Measurements from ENCODE around the gene TALDO1.

The TALDO1 gene

DNA sequence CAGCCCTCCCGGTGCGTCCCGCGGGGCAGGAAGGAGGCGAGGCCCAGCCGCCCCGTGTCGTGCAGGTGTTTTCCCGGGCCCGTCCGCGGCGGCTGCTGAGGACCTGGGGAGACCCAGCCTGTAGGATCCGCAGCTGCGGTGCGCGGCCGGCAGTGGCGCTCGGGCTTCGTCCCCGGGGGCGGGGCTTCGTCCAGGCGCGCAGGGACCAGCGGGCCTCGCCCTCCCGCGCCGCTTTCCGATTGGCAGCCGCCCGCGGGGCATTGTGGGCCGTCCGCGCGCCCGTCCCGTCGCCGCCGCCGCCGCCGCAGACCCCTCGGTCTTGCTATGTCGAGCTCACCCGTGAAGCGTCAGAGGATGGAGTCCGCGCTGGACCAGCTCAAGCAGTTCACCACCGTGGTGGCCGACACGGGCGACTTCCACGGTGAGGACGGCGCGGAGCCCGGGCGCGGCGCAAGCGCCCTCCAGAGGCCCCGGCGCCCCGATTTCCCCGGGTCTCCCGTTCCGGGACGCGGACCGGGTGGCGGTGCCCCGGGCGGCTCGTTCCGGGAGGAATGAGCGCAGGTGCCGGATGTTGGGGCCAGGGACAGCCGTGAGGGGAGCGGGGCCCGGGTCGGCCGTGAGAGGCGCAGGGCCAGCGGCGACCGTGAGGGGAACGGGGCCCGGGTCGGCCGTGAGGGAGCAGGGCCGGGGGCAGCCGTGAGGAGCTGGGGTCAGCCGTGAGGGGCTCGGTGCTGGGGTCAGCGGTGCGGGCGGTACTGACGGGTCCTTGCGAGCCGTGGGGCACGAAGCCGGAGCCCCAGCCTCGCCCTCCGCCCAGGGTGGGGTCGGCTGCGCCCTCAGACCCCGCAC lies at the start of gene TALDO1:
TALDO1 (plus strand) TSS at position 307 of the 849 bp plus-strand sequence; CDS start at position 325, 18 bp downstream.
- peak within 1 kb of the TSS; percentile 83 for H3K4me3 ChIP-seq (ENCODE audit: low read depth, low read length)
- peak; percentile 80 for DNase-seq (ENCODE audit: low read depth)
- TF ChIP-seq CTCF (conservative IDR thresholded peaks at IDR 0.05; ENCODE audit: low read depth, low read length): peak; percentile 13

GRCh38 chr11:697811-698311 lies 49.4 kb upstream of the TALDO1 start:
- no peak overlapping the region for H3K4me3 ChIP-seq (ENCODE audit: low read depth, low read length)
- DNase-seq (ENCODE audit: low read depth): peak; percentile 56
- TF ChIP-seq CTCF (conservative IDR thresholded peaks at IDR 0.05; ENCODE audit: low read depth, low read length): no peak

DNA sequence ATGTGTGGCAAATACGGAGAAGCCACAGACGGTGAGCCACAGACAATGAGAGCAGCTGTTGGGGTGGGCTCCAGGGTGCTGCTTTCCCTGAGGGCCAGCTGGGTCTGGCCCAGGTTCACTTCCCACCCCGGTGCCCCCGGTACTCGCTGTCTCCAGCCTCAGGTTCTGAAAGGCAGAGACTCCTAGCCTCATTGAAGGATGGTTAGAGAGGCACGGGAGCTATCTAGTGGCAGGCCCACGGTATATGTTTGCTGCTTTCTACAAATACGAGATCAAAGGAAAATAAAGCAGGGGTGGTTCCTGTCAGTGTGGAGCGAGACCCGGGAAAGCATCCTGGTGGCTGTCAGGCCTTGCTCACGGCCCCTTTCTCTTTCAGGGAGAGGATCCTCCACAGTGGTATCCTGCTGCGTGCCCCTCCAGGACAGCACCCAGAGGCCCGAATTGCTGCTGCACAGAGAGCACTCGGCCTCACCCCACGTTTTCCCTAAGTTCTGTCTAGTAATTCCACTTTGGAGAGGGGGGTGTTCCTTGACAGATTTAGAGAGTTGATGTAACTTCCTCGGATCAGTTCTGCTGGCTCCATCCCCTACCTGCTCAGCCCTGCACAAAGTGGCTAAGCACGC lies 48.7 kb upstream of the TALDO1 start:
- TF ChIP-seq CTCF (conservative IDR thresholded peaks at IDR 0.05; ENCODE audit: low read depth, low read length): peak; percentile 19
- H3K4me3 ChIP-seq (ENCODE audit: low read depth, low read length): no peak overlapping the region
- peak; percentile 20 for DNase-seq (ENCODE audit: low read depth)

GRCh38 chr11:699116-699508 lies 48.2 kb upstream of the TALDO1 start:
- no peak overlapping the region for H3K4me3 ChIP-seq (ENCODE audit: low read depth, low read length)
- TF ChIP-seq CTCF (conservative IDR thresholded peaks at IDR 0.05; ENCODE audit: low read depth, low read length): no peak
- peak; percentile 37 for DNase-seq (ENCODE audit: low read depth)

- no peak for DNase-seq (ENCODE audit: low read depth)
- no peak for TF ChIP-seq CTCF (conservative IDR thresholded peaks at IDR 0.05; ENCODE audit: low read depth, low read length)
- no peak overlapping the region for H3K4me3 ChIP-seq (ENCODE audit: low read depth, low read length)
Measured at GRCh38 chr11:699753-700152, 47.5 kb upstream of the TALDO1 start.

- no peak for TF ChIP-seq CTCF (conservative IDR thresholded peaks at IDR 0.05; ENCODE audit: low read depth, low read length)
- no peak for DNase-seq (ENCODE audit: low read depth)
- no peak overlapping the region for H3K4me3 ChIP-seq (ENCODE audit: low read depth, low read length)
Measured at GRCh38 chr11:701741-702461, 45.4 kb upstream of the TALDO1 start.
